A549 (cell line): Measurements from ENCODE around the gene ACAD10. TPM values are rescaled to one million over a fixed set of nuclear protein-coding genes. Genes with fewer than 3 reads are reported as not detected.

ENCODE experiments used
- ATAC-seq, 2 experiments: fragments of 200-7000 bp in 1 of 2; fragments of >200 bp in 1 of 2; cut with Nextera tagmentation in 1 of 2; cut with Tn5 transposase in 1 of 2; 3 replicates each; pipeline versions ENCODE4 v1.8.0 to v1.9.1; 2018 to 2020; ENCODE audit warnings: mild to moderate bottlenecking in 1 of 2, moderate library complexity in 1 of 2
- CTCF ChIA-PET: fragments of 300-600 bp; sonication (Branson Sonifier 250); formaldehyde crosslinking; extraction: SDS; loops from one replicate; lab custom pipeline; 2021; ENCODE audit warnings: antibody characterized with exemption, inconsistent platforms; lab: Yijun Ruan, JAX
- POLR2A ChIA-PET: fragments of 350-600 bp; formaldehyde crosslinking; extraction: SDS; loops from one replicate; lab custom pipeline; 2021; ENCODE audit warnings: antibody characterized with exemption, inconsistent platforms; lab: Yijun Ruan, JAX
- DNase-seq, 2 experiments: peaks; one replicate each; pipeline versions ENCODE4 v3.0.0 to v3.0.0-alpha.2; 2011 to 2016; ENCODE audit warnings: low read depth in 1 of 2, low spot score in 1 of 2
- FAIRE-seq: peaks from 2 replicates; lab custom pipeline; 2011; peaks lifted over from hg19 to GRCh38; lab: Jason Lieb, UNC
- H3K27ac ChIP-seq, 2 experiments: fragments of >200 bp; sonication (Bioruptor Twin); formaldehyde crosslinking; 3 replicates each; pipeline ENCODE4 v1.5.1; 2016 to 2017
- H3K4me1 ChIP-seq: fragments of >200 bp; sonication (Bioruptor Twin); formaldehyde crosslinking; 3 replicates; pipeline ENCODE4 v1.6.1; 2016
- H3K4me2 ChIP-seq: fragments of >200 bp; sonication (Bioruptor Twin); formaldehyde crosslinking; 3 replicates; pipeline ENCODE4 v1.6.1; 2016
- H3K4me3 ChIP-seq: fragments of >200 bp; sonication (Bioruptor Twin); formaldehyde crosslinking; 3 replicates; pipeline ENCODE4 v1.5.1; 2016
- H3K9me3 ChIP-seq: fragments of >200 bp; sonication (Bioruptor Twin); formaldehyde crosslinking; 3 replicates; pipeline ENCODE4 v1.6.1; 2016
- CEBPB ChIP-seq, 2 experiments: fragments of >200 bp in 1 of 2; sonication (Bioruptor Twin) in 1 of 2; formaldehyde crosslinking in 1 of 2; IDR thresholded peaks; 2 replicates each; pipeline ENCODE4 v1.6.1; 2012 to 2016
- CHD2 ChIP-seq: fragments of 150-350 bp; IDR thresholded peaks from 2 replicates; pipeline ENCODE4 v1.6.1; 2014; ENCODE audit warnings: low read length; ENCODE audit not compliant: partially characterized antibody
- E2F6 ChIP-seq: IDR thresholded peaks from 2 replicates; pipeline ENCODE4 v1.6.1; 2012; ENCODE audit warnings: low read depth, borderline replicate concordance
- EHMT2 ChIP-seq: fragments of 200-600 bp; sonication (generic); IDR thresholded peaks from 2 replicates; pipeline ENCODE4 v1.6.1; 2016; ENCODE audit warnings: antibody characterized with exemption, low read depth, mild to moderate bottlenecking, moderate library complexity
- EP300 ChIP-seq, 2 experiments: fragments of >200 bp; sonication (Bioruptor Twin); formaldehyde crosslinking; IDR thresholded peaks; 2 replicates in 1 of 2; 3 replicates in 1 of 2; pipeline ENCODE4 v1.6.1; 2016 to 2017
- FOXS1 ChIP-seq: fragments of 250-450 bp; sonication (Bioruptor Pico); IDR thresholded peaks from 2 replicates; pipeline ENCODE4 v1.5.0; 2020; ENCODE audit warnings: mild to moderate bottlenecking, moderate library complexity
- GATA3 ChIP-seq: IDR thresholded peaks from 2 replicates; pipeline ENCODE4 v1.6.1; 2012; ENCODE audit warnings: borderline replicate concordance
- HES2 ChIP-seq: fragments of >200 bp; sonication (Bioruptor Twin); formaldehyde crosslinking; IDR thresholded peaks from 2 replicates; pipeline ENCODE4 v1.6.1; 2016
- HOXB5 ChIP-seq: fragments of 250-450 bp; sonication (Bioruptor Pico); IDR thresholded peaks from 2 replicates; pipeline ENCODE4 v1.5.0; 2020; ENCODE audit warnings: mild to moderate bottlenecking, moderate library complexity
- JUN ChIP-seq, 2 experiments: fragments of >200 bp; sonication (Bioruptor Twin); formaldehyde crosslinking; IDR thresholded peaks; 2 replicates in 1 of 2; 3 replicates in 1 of 2; pipeline ENCODE4 v1.6.1; 2016 to 2017
- MAFK ChIP-seq: fragments of 450-650 bp; IDR thresholded peaks from 2 replicates; pipeline ENCODE4 v1.6.1; 2014; ENCODE audit not compliant: partially characterized antibody
- MAX ChIP-seq: IDR thresholded peaks from 2 replicates; pipeline ENCODE4 v1.6.1; 2012
- POLR2A ChIP-seq: IDR thresholded peaks from 2 replicates; pipeline ENCODE4 v1.6.1; 2012; ENCODE audit warnings: mild to moderate bottlenecking, low read length
- RNF2 ChIP-seq: fragments of 200-600 bp; sonication (generic); IDR thresholded peaks from 2 replicates; pipeline ENCODE4 v1.6.1; 2016; ENCODE audit warnings: low read depth, mild to moderate bottlenecking, antibody characterized with exemption, moderate library complexity, borderline replicate concordance
- WGBS: methylation state at CpG from one replicate; pipeline ENCODE4 v1.1.6; 2017; ENCODE audit errors: missing lambda C conversion rate; 5-methylcytosine and 5-hydroxymethylcytosine counted together
- polyA plus RNA-seq, 4 experiments: library from polyadenylated mRNA; depleted of rRNA in 3 of 4; stranded (reverse); fragments of >200 nt; fragmentation: RNase III in 1 of 4; extraction: RNeasy Plus Mini Kit Qiagen cat#74134 plus additional on column Dnase treatment in 1 of 4; gene quantifications; 2 replicates in 3 of 4; 3 replicates in 1 of 4; pipeline ENCODE4 v1.2.3, GENCODE V29; 2011 to 2017

Gene ACAD10
- polyA plus RNA-seq, 2 of the 4 experiments (the other 2 are of a cell fraction) = 15.1 to 22.0 TPM

GRCh38 chr12:111769599-111769998, 83.7 kb downstream of the ACAD10 start:
- 86% methylated on average over 8 of the region's 8 CpGs for WGBS
- ChIA-PET CTCF (interaction anchor here (1.6 to 4.1 kb wide), 2 partner anchors 16 to 43 kb away, joined by 4 to 21 read pairs; no protein-coding TSS in a partner anchor), POLR2A (interaction anchor here (0.6 kb wide), 1 partner anchor 40 kb away, joined by 3 read pairs; no protein-coding TSS in a partner anchor)
- Histone ChIP-seq H3K9me3 (no peaks in the 10 kb centered on the region), H3K27ac (no peak overlapping the region), H3K4me3 (no peak overlapping the region)
- ATAC-seq (no peak), DNase-seq (no peak)
- TF ChIP-seq MAFK (peak; percentile 98), EHMT2 (no peak)
- TF ChIP-seq, all 56 proteins: peak for 1
- H3K4me2 ChIP-seq = peak overlapping the region; percentile 86
- FAIRE-seq = no peak
- peaks cover 47% of the 10 kb centered on the region for H3K4me1 ChIP-seq

GRCh38 chr12:111773801-111774551, 88.1 kb downstream of the ACAD10 start:
- H3K4me1 ChIP-seq = peaks cover 71% of the 10 kb centered on the region
- H3K4me2 ChIP-seq = peak overlapping the region; percentile 72
- POLR2A ChIA-PET = no interaction called here
- H3K9me3 ChIP-seq = no peaks in the 10 kb centered on the region
- H3K27ac ChIP-seq = peak overlapping the region; percentile 70 to 88
- 4% methylated on average over 17 of the region's 17 CpGs for WGBS
- H3K4me3 ChIP-seq = peak overlapping the region; percentile 2; the same call in 1 of the 3 replicates
- FAIRE-seq (no peak), ATAC-seq (peak; percentile 46 to 57), DNase-seq (peak in 1 of 2 experiments; percentile 69)
- CTCF ChIA-PET = interaction anchor here (1.5 kb wide), 1 partner anchor 79 kb away, joined by 3 read pairs; no protein-coding TSS in a partner anchor
- TF ChIP-seq CHD2 = no peak
- TF ChIP-seq HES2 = 0 out of 2 replicates have a peak, but pooled peaks have one; percentile 27
- TF ChIP-seq JUN (IDR thresholded peaks at IDR 0.05) = peak; percentile 28 to 44; a peak in 2 of 5 replicates
- peak in 1 of 2 experiments; percentile 51; a peak in 1 of 5 replicates for TF ChIP-seq EP300 (IDR thresholded peaks at IDR 0.05)
- peak; percentile 60; the same call in 1 of the 2 replicates for TF ChIP-seq E2F6
- no peak for TF ChIP-seq FOXS1 (CRISPR knock-in tag)
- TF ChIP-seq GATA3 = peak; percentile 30; the same call in 1 of the 2 replicates
- TF ChIP-seq CEBPB (IDR thresholded peaks at IDR 0.05) = peak in 1 of 2 experiments; percentile 72; a peak in 2 of 4 replicates
- TF ChIP-seq HOXB5 (CRISPR knock-in tag) = peak; percentile 14; the same call in 1 of the 2 replicates
- peak; percentile 81 for TF ChIP-seq MAX
- TF ChIP-seq POLR2A = no peak

GRCh38 chr12:111775205-111776193, 89.6 kb downstream of the ACAD10 start:
- Histone ChIP-seq H3K4me1 (peaks cover 66% of the 10 kb centered on the region), H3K4me3 (no peak overlapping the region), H3K27ac (peak overlapping the region; percentile 70 to 88), H3K4me2 (peak overlapping the region; percentile 72), H3K9me3 (no peaks in the 10 kb centered on the region)
- no peak for FAIRE-seq
- POLR2A ChIA-PET = interaction anchor here (0.9 to 1.0 kb wide), 2 partner anchors 9 to 38 kb away, joined by 3 to 7 read pairs; partner anchors contain the start of gene ALDH2
- DNase-seq = peak in 1 of 2 experiments; percentile 82
- TF ChIP-seq MAX (0 out of 2 replicates have a peak, but pooled peaks have one; percentile 36), JUN (IDR thresholded peaks at IDR 0.05) (peak in 1 of 2 experiments; percentile 52; a peak in 1 of 5 replicates), RNF2 (no peak), CEBPB (IDR thresholded peaks at IDR 0.05) (peak in 1 of 2 experiments; percentile 21; a peak in 1 of 4 replicates)
- CTCF ChIA-PET = interaction anchor here (0.9 to 1.8 kb wide), 6 partner anchors 22 to 379 kb away, joined by 3 to 7 read pairs (median 4); no protein-coding TSS in a partner anchor
- peak; percentile 16 to 66; a peak in 3 of 6 replicates for ATAC-seq
- 29% methylated on average over 15 of the region's 15 CpGs for WGBS
